ENCODE results near the gene ZNF827.

The ZNF827 gene

GRCh38 chr4:145888393-145888792 lies 50.2 kb downstream of the ZNF827 start:
- DNase-seq (ENCODE audit: extremely low spot score), result no peak
- POLR2A ChIA-PET, result no interaction called here
- CTCF ChIA-PET, result interaction anchor here (0.8 to 1.3 kb wide), 5 partner anchors 8 to 207 kb away, joined by 3 to 5 read pairs (median 4); no protein-coding TSS in a partner anchor
- TF ChIP-seq SUZ12 (IDR thresholded peaks at IDR 0.05) (no peak), NFRKB (IDR thresholded peaks at IDR 0.05) (no peak), HDGF (IDR thresholded peaks at IDR 0.05; ENCODE audit: borderline replicate concordance) (no peak), BHLHE40 (IDR thresholded peaks at IDR 0.05; ENCODE audit: borderline replicate concordance) (no peak), FOXA1 (IDR thresholded peaks at IDR 0.05) (no peak), ARNT (IDR thresholded peaks at IDR 0.05) (no peak), FOXK2 (IDR thresholded peaks at IDR 0.05) (no peak), TARDBP (IDR thresholded peaks at IDR 0.05) (no peak), FOXM1 (IDR thresholded peaks at IDR 0.05; ENCODE audit: borderline replicate concordance) (no peak), LEF1 (IDR thresholded peaks at IDR 0.05; ENCODE audit: borderline replicate concordance) (no peak), CTBP1 (IDR thresholded peaks at IDR 0.05; ENCODE audit: borderline replicate concordance) (no peak), SP1 (IDR thresholded peaks at IDR 0.05) (no peak), ZNF384 (IDR thresholded peaks at IDR 0.05) (no peak), ELF4 (IDR thresholded peaks at IDR 0.05) (no peak), L3MBTL2 (conservative IDR thresholded peaks at IDR 0.05) (no peak)
- TF ChIP-seq, protein P1, sequence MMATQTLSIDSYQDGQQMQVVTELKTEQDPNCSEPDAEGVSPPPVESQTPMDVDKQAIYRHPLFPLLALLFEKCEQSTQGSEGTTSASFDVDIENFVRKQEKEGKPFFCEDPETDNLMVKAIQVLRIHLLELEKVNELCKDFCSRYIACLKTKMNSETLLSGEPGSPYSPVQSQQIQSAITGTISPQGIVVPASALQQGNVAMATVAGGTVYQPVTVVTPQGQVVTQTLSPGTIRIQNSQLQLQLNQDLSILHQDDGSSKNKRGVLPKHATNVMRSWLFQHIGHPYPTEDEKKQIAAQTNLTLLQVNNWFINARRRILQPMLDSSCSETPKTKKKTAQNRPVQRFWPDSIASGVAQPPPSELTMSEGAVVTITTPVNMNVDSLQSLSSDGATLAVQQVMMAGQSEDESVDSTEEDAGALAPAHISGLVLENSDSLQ (IDR thresholded peaks at IDR 0.05), result no peak

DNA sequence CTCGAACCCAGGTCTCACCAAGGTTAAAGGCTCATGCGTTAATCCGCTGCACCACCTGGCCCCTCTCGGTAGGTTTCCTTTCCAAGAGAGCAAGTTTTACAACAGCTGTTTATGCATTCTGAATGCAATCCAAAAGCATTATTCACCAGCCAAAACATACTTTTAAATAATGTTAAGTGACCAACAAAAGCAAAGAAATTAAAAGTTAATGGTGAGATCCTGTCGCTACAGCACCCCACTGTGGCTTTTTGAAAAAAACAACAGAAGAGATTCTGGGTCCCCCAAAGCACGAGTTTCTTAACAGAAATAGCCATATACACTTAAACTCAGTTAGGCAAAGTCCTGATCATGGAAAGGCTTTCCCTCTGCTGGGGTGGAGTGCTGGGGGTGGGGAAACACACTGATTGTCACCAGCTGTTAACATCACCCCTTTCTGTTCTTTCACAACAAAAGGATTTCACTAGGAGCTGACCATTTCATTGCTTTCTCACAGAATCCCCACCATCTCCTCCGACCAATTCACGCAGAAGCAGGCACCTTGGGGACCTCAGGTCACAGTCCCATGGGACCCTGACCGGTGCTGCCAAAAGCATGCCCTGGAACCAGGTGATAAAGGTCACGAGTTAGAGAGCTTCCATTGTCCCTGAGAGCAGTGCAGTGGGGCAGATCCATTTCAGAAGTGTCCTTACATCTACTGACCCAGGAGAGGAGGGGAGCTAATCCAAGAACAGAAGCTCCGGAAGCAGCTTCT lies 51.2 kb downstream of the ZNF827 start:
- no peak for TF ChIP-seq CTBP1 (IDR thresholded peaks at IDR 0.05; ENCODE audit: borderline replicate concordance)
- no peak for TF ChIP-seq ELF4 (IDR thresholded peaks at IDR 0.05)
- CTCF ChIA-PET, result interaction anchor here (1.1 to 1.3 kb wide), 2 partner anchors 12 to 208 kb away, joined by 3 to 5 read pairs; no protein-coding TSS in a partner anchor
- no peak for DNase-seq (ENCODE audit: extremely low spot score)
- POLR2A ChIA-PET, result no interaction called here

- TF ChIP-seq ELF4 (IDR thresholded peaks at IDR 0.05) (no peak), NFRKB (IDR thresholded peaks at IDR 0.05) (no peak)
- ChIA-PET POLR2A (no interaction called here), CTCF (no interaction called here)
- no peak for DNase-seq (ENCODE audit: extremely low spot score)
These were observed 51.8 kb downstream of the ZNF827 start for GRCh38 chr4:145886871-145887240.

DNA sequence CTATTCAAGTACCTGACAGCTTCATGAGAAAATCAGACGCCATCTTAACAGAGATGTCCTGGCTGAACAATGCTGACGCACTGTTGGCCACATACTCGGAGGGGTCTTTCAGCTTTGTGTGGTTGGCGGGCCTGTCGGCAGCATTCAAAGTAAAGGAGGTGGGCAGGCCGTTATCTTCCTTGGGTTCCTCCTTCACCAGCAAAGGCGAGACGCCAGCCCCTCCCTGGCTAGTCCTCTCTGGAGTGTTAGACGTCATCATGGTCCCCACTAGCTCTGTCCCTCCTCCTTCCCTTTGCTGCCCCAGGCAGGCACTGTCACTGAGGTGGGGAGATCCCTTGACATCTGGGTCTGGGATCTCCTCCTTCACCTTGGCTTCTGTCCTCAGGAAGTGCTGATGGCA lies 53.0 kb downstream of the ZNF827 start:
- DNase-seq (ENCODE audit: extremely low spot score), result no peak
- CTCF ChIA-PET, result no interaction called here
- TF ChIP-seq BHLHE40 (IDR thresholded peaks at IDR 0.05; ENCODE audit: borderline replicate concordance) (no peak), FOXK2 (IDR thresholded peaks at IDR 0.05) (no peak), LEF1 (IDR thresholded peaks at IDR 0.05; ENCODE audit: borderline replicate concordance) (no peak), SP1 (IDR thresholded peaks at IDR 0.05) (no peak), HDGF (IDR thresholded peaks at IDR 0.05; ENCODE audit: borderline replicate concordance) (no peak), ZNF384 (IDR thresholded peaks at IDR 0.05) (no peak), NFRKB (IDR thresholded peaks at IDR 0.05) (no peak), L3MBTL2 (conservative IDR thresholded peaks at IDR 0.05) (no peak), CTBP1 (IDR thresholded peaks at IDR 0.05; ENCODE audit: borderline replicate concordance) (no peak), FOXA1 (IDR thresholded peaks at IDR 0.05) (no peak), SUZ12 (IDR thresholded peaks at IDR 0.05) (no peak), ARNT (IDR thresholded peaks at IDR 0.05) (no peak)
- TF ChIP-seq, protein P1 (IDR thresholded peaks at IDR 0.05), result no peak
- POLR2A ChIA-PET, result no interaction called here

- TF ChIP-seq FOXK2 (IDR thresholded peaks at IDR 0.05), result no peak
- no peak for TF ChIP-seq SUZ12 (IDR thresholded peaks at IDR 0.05)
- no peak for TF ChIP-seq ZNF384 (IDR thresholded peaks at IDR 0.05)
- TF ChIP-seq CTBP1 (IDR thresholded peaks at IDR 0.05; ENCODE audit: borderline replicate concordance), result no peak
- no peak for TF ChIP-seq L3MBTL2 (conservative IDR thresholded peaks at IDR 0.05)
- no peak for TF ChIP-seq SP1 (IDR thresholded peaks at IDR 0.05)
- TF ChIP-seq FOXM1 (IDR thresholded peaks at IDR 0.05; ENCODE audit: borderline replicate concordance), result no peak
- TF ChIP-seq, protein P1 (IDR thresholded peaks at IDR 0.05), result no peak
- CTCF ChIA-PET, result no interaction called here
- POLR2A ChIA-PET, result interaction anchor here (0.7 kb wide), 1 partner anchor 322 kb away, joined by 3 read pairs; no protein-coding TSS in a partner anchor
- no peak for DNase-seq (ENCODE audit: extremely low spot score)
These were observed 53.8 kb downstream of the ZNF827 start for GRCh38 chr4:145884775-145885174.

DNA sequence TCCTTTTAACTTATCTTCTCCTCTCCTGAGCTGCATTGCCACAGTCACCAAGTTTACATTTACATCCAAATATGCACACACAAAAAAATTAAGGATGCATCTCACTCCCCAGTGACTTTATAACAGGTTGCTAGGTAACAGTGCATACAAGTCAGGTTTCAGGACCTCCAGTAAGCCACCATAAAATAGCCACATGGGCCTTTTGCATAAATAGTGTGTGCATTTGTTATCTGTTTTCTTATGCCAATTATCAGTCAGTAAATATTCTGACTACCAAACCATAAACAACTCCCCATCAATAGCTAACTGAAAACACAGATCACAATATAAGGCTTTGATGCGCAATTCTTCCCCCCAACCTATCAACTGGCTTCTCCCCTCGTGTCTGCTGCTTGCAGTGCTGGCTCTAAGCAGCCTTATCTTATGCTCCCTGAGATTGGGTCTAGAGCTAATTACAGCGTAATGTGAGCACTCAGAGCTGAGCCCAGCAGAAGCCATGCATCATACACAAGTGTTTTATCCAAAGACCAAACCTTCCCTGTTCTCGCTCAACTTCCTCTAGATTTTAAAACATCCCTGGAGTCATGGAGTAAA lies 55.4 kb downstream of the ZNF827 start:
- CTCF ChIA-PET, result interaction anchor here (0.9 kb wide), 1 partner anchor 39 kb away, joined by 3 read pairs; no protein-coding TSS in a partner anchor
- TF ChIP-seq LEF1 (IDR thresholded peaks at IDR 0.05; ENCODE audit: borderline replicate concordance), result no peak
- no peak for TF ChIP-seq ZNF384 (IDR thresholded peaks at IDR 0.05)
- TF ChIP-seq TARDBP (IDR thresholded peaks at IDR 0.05), result no peak
- no peak for TF ChIP-seq FOXA1 (IDR thresholded peaks at IDR 0.05)
- POLR2A ChIA-PET, result no interaction called here
- DNase-seq (ENCODE audit: extremely low spot score), result no peak

DNA sequence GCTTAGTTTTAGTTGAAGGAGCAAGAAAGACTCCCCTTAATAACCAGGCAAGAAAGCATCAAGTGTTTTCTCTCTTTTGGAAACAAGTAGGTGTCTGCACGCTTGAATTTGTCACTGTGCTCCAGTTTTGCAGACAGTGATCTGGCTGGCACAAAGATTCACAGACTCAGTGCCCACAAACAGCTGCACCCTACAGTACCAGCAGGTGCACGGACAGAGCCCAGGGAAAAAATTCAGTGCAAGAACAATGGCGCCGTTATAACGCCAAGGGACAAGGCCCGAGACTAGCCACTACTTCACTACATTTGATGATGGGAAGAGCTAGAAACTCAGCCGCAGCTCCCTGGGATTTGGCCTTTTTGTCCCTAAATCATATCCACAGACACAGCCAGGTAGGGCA lies 56.0 kb downstream of the ZNF827 start:
- DNase-seq (ENCODE audit: extremely low spot score), result no peak
- POLR2A ChIA-PET, result no interaction called here
- no peak for TF ChIP-seq FOXM1 (IDR thresholded peaks at IDR 0.05; ENCODE audit: borderline replicate concordance)
- TF ChIP-seq SP1 (IDR thresholded peaks at IDR 0.05), result no peak
- TF ChIP-seq, protein P1 (IDR thresholded peaks at IDR 0.05), result no peak
- no peak for TF ChIP-seq FOXA1 (IDR thresholded peaks at IDR 0.05)
- TF ChIP-seq ELF4 (IDR thresholded peaks at IDR 0.05), result no peak
- TF ChIP-seq TARDBP (IDR thresholded peaks at IDR 0.05), result no peak
- no peak for TF ChIP-seq SUZ12 (IDR thresholded peaks at IDR 0.05)
- no peak for TF ChIP-seq L3MBTL2 (conservative IDR thresholded peaks at IDR 0.05)
- TF ChIP-seq ARNT (IDR thresholded peaks at IDR 0.05), result no peak
- TF ChIP-seq FOXK2 (IDR thresholded peaks at IDR 0.05), result no peak
- CTCF ChIA-PET, result no interaction called here

Measured in HEK293T (cell line).